ENCODE measurements around the gene VPS36.
A peak's percentile ranks its signal among the peaks of the same experiment; 100 is the strongest.
"Not testable (repeated sequence)": the region's sequence is repeated elsewhere in the genome, so short reads cannot be mapped to it uniquely, and the experiment has no call there.

VPS36 gene

GRCh38 chr13:52450012-52450792, at the start of gene VPS36:
Gene VPS36, minus strand, starts transcription at chr13:52450634. Its CDS starts 40 bp downstream, at chr13:52450594.
- peak; percentile 97 for DNase-seq

GRCh38 chr13:52497979-52498378, 47.5 kb upstream of the VPS36 start:
- DNase-seq = not testable (repeated sequence)

- DNase-seq = not testable (repeated sequence)
Measured at GRCh38 chr13:52494241-52494640, 43.8 kb upstream of the VPS36 start.

- DNase-seq = not testable (repeated sequence)
Measured at GRCh38 chr13:52491015-52491414, 40.6 kb upstream of the VPS36 start.

GRCh38 chr13:52488763-52489162, 38.3 kb upstream of the VPS36 start:
- not testable (repeated sequence) for DNase-seq

- not testable (repeated sequence) for DNase-seq
Measured at GRCh38 chr13:52487078-52487477, 36.6 kb upstream of the VPS36 start.

- DNase-seq = not testable (repeated sequence)
Measured at GRCh38 chr13:52480677-52481428, 30.4 kb upstream of the VPS36 start.

GRCh38 chr13:52468487-52468886, 18.1 kb upstream of the VPS36 start:
- not testable (repeated sequence) for DNase-seq

GRCh38 chr13:52463526-52463925, 13.1 kb upstream of the VPS36 start:
- DNase-seq = no peak

GRCh38 chr13:52461265-52461664, 10.8 kb upstream of the VPS36 start:
- DNase-seq = no peak

GRCh38 chr13:52459668-52460067, 9.2 kb upstream of the VPS36 start:
- DNase-seq = no peak

GRCh38 chr13:52455677-52456041, 5.2 kb upstream of the VPS36 start:
- peak; percentile 81 for DNase-seq

- DNase-seq = peak; percentile 89
Measured at GRCh38 chr13:52454820-52455676, 4.6 kb upstream of the VPS36 start, which contains the start of gene CKAP2. Gene CKAP2, plus strand, starts transcription at chr13:52455478. Its CDS starts 79 bp downstream, at chr13:52455557.

GRCh38 chr13:52454459-52454819, 4.0 kb upstream of the VPS36 start:
- no peak for DNase-seq

GRCh38 chr13:52452470-52452869, 2.0 kb upstream of the VPS36 start:
- DNase-seq = no peak

GRCh38 chr13:52451135-52451804, 836 bp upstream of the VPS36 start:
- no peak for DNase-seq

GRCh38 chr13:52450793-52451116, 321 bp upstream of the VPS36 start:
- DNase-seq = no peak

GRCh38 chr13:52449331-52450011, 963 bp downstream of the VPS36 start:
- no peak for DNase-seq

- DNase-seq = no peak
Measured at GRCh38 chr13:52447815-52448552, 2.5 kb downstream of the VPS36 start.

- no peak for DNase-seq
Measured at GRCh38 chr13:52447354-52447753, 3.1 kb downstream of the VPS36 start.

- DNase-seq = no peak
Measured at GRCh38 chr13:52446265-52446664, 4.2 kb downstream of the VPS36 start.
